Kasumi-1 (cell line): ENCODE results near the gene FBLN7.

Source experiments
- DNase-seq, 2 experiments: peaks; one replicate each; lab custom pipeline; 2025; lab: John Stamatoyannopoulos, UW

The FBLN7 gene

GRCh38 chr2:112157472-112157871, 19.3 kb downstream of the FBLN7 start:
- DNase-seq, result no peak

- DNase-seq, result no peak
Observed at GRCh38 chr2:112159454-112159921, 21.3 kb downstream of the FBLN7 start.

GRCh38 chr2:112160283-112161250, 22.4 kb downstream of the FBLN7 start:
- no peak for DNase-seq

GRCh38 chr2:112161431-112162145, 23.4 kb downstream of the FBLN7 start:
- DNase-seq, result no peak

- no peak for DNase-seq
Observed at GRCh38 chr2:112162341-112162740, 24.2 kb downstream of the FBLN7 start.

GRCh38 chr2:112162956-112163355, 24.8 kb downstream of the FBLN7 start:
- DNase-seq, result no peak

GRCh38 chr2:112163541-112163981, 25.4 kb downstream of the FBLN7 start:
- DNase-seq, result no peak

- DNase-seq, result no peak
Observed at GRCh38 chr2:112164876-112165275, 26.7 kb downstream of the FBLN7 start.

- no peak for DNase-seq
Observed at GRCh38 chr2:112165296-112165695, 27.1 kb downstream of the FBLN7 start.

GRCh38 chr2:112166806-112167499, 28.8 kb downstream of the FBLN7 start:
- DNase-seq, result no peak

GRCh38 chr2:112168422-112169124, 30.4 kb downstream of the FBLN7 start:
- no peak for DNase-seq

GRCh38 chr2:112170495-112170894, 32.3 kb downstream of the FBLN7 start:
- no peak for DNase-seq

GRCh38 chr2:112173646-112174319, 35.6 kb downstream of the FBLN7 start:
- DNase-seq, result no peak

- no peak for DNase-seq
Observed at GRCh38 chr2:112174383-112174782, 36.2 kb downstream of the FBLN7 start.

GRCh38 chr2:112175333-112175732, 37.1 kb downstream of the FBLN7 start:
- DNase-seq, result no peak

GRCh38 chr2:112175958-112176573, 37.9 kb downstream of the FBLN7 start:
- DNase-seq, result no peak

- no peak for DNase-seq
Observed at GRCh38 chr2:112181571-112182290, 43.5 kb downstream of the FBLN7 start.

- DNase-seq, result no peak
Observed at GRCh38 chr2:112182581-112183034, 44.4 kb downstream of the FBLN7 start.

- no peak for DNase-seq
Observed at GRCh38 chr2:112183327-112184025, 45.3 kb downstream of the FBLN7 start.
